OCI-LY1 (cell line): ENCODE results near the gene PTPRM.

Experiments used
- CTCF ChIP-seq: fragments of 200-600 bp; sonication (generic), shearing (Covaris generic); IDR thresholded peaks from 2 replicates; pipeline ENCODE4 v1.5.1; 2017; ENCODE audit warnings: mild to moderate bottlenecking, antibody characterized with exemption, low read length, moderate library complexity, mixed read lengths
- EZH2 ChIP-seq: fragments of 200-600 bp; sonication (generic), shearing (Covaris generic); IDR thresholded peaks from 2 replicates; pipeline ENCODE4 v1.8.0; 2017; ENCODE audit warnings: borderline replicate concordance, mixed run types, mild to moderate bottlenecking, antibody characterized with exemption, low read length, moderate library complexity, mixed read lengths

- TF ChIP-seq EZH2 (no peak), CTCF (no peak)
Observed at GRCh38 chr18:7657050-7657449, 89.9 kb downstream of the PTPRM start.
